GM18498 (cell line): Measurements from ENCODE around the gene PIAS2.
"Not testable (repeated sequence)": the region's sequence is repeated elsewhere in the genome, so short reads cannot be mapped to it uniquely, and the experiment has no call there.

Experiments used
- ATAC-seq: cut with Tn5 transposase; IDR thresholded peaks from one replicate; pipeline ENCODE4 v1.9.1; 2021; ENCODE audit warnings: mild to moderate bottlenecking, moderate library complexity; ENCODE audit not compliant: unreplicated experiment

PIAS2 gene, protein sequence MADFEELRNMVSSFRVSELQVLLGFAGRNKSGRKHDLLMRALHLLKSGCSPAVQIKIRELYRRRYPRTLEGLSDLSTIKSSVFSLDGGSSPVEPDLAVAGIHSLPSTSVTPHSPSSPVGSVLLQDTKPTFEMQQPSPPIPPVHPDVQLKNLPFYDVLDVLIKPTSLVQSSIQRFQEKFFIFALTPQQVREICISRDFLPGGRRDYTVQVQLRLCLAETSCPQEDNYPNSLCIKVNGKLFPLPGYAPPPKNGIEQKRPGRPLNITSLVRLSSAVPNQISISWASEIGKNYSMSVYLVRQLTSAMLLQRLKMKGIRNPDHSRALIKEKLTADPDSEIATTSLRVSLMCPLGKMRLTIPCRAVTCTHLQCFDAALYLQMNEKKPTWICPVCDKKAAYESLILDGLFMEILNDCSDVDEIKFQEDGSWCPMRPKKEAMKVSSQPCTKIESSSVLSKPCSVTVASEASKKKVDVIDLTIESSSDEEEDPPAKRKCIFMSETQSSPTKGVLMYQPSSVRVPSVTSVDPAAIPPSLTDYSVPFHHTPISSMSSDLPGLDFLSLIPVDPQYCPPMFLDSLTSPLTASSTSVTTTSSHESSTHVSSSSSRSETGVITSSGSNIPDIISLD

DNA sequence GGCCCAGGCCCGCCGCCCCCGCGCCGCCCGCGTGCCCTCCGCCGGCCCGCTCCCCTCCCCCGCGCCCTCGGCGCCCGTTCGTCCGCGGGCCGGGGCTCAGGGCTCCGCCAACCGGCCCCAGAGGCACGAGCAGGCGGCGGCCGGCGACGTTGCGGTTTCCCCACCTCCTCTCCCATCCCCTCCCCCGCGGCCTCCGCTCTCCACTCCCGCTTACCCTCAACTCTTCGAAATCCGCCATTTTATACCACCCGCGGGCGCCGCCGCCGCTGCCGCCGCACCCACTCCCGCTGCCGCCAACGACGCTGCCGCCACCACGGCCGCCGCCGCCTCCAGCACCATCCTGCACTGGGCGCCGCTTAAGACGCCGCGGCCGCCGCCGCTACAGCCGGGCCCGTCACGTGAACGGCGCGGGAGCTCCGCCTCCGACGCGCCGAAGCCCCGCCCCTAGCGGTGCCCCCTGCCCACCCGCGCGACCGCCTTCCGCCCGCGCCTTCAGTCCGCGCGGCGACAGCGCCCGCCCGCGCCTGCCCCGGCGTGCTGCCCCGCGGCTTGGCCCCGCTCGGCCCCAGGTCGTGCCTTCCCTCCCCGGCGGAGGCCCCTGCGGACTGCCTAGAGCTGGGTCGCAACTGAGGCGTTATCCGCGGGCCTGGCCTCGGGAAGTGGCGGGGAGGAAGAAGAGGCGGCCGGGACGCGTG lies at the start of gene PIAS2, which contains the start of gene KATNAL2:
TSS of gene PIAS2 (minus strand) at position 400 of the 695 bp plus-strand sequence. CDS start at position 238, 162 bp downstream.
TSS of gene KATNAL2 (plus strand) at position 495 of the 695 bp plus-strand sequence. CDS start 29,271 bp downstream, outside the sequence.
- ATAC-seq: peak; percentile 93

DNA sequence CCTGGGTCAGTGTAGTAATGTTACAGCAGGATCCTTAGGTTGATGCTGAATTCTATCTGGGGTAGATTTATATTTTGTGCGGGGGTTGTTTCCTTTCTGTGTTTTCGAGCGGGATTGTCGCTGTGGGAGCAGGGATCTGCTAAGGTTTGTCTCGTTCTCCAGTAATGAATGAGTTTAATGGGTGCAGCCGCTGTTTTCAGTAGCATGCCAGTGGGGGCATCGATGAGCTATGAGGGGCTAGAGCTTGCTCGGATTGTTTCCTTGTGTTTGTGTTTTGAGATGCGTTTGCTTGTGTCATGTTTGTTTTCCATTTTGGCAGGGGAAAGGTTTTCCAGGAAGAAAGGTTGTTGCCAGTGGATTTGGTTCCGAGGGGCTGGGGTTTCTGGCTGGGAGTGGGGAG lies 49.0 kb upstream of the PIAS2 start:
- not testable (repeated sequence) for ATAC-seq

DNA sequence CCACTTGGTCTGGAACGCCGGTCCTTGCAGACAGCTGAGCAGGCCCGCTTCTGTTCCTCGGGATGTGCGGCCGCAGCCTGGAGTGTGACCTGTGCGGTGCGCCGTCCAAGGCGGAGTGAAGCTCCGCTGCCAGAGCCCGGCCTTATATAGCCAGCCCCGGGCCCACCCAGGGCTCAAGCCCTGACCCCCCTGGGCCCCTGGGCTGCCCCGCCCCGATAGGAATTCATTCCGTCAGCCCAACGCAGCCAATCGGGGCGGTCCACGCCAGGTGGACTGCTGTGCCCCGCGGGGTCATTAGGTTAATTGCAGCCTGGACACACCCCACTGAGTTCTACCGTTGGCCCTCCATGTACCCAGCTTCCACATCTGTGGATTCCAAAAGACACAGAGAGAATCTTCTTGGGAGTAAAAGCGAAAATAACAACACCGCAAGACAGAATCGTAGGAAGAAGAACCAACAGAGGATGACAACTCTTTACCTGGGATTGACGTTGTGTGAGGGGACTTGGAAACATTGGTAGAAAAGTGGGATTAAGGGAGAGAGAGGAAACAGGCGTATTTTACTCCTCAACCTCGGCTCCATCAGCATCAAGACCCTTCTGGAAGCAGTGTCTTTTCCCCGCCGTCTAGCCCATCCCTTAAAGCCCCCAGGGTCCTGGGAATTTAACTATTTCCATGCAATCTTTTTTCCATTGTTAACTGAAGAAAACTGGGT lies 47.4 kb upstream of the PIAS2 start:
- ATAC-seq: not testable (repeated sequence)

DNA sequence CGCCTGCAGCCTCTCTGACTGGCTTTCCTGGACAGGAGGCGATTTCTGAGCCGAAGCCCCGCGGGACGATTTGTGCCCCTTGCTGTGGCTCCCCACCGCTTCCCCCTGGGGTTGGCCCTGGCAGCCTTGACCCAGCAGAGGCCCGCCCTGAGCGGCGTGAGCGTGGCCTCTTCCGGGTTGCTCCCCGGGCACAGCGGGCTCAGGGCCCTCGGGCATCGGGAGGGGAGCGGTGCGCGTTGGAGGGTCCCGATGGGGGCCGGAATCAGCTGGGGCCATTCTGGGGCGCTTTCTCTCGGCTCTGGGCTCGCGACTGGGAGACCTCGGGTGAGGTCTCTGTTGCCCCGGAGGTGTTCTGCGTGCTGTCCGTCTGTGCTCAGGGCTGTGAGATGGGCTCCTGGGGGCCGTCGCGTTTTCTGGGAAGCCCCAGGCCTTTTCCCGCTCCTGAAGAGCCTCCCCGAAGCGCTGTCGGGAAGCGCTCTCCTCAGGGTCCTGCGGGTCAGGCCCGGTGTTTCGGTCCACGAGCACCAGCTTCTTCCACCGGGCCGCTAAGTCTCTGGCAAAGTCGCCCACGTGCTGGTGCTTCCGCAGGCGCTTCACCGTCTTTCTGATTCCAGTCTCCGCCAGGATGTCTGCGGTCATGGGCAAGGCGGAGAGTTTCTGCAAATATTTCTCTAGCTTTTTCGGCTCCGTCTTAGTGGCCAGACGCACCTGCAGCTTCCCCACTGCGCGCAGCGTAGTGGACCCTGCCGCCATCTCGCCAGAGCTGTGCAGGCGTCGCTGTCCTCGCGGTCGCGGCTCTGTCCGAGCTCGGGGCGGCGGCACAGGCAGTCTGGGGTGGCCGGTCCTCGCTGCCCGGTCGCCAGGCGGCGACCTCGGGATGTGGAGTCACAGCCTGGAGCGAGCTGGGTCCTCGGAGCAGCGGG lies 46.6 kb upstream of the PIAS2 start:
- not testable (repeated sequence) for ATAC-seq

DNA sequence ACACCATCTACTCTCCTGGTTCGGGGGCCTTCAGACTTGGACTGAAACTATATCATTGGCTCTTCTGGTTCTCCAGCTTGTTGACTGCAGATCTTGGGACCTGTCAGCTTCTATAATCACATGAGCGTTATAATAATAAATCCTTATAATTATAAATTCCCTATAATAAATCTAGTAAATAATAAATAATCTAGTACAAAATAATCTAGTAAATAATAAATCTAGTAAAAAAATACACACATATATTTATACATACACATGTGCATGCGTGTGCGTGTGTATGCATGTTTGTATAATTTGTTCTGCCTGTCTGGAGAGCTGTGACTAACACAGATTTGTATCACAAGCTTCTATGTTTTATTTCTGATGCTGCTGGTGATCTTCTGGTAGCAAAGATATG lies 40.9 kb upstream of the PIAS2 start:
- no peak for ATAC-seq

DNA sequence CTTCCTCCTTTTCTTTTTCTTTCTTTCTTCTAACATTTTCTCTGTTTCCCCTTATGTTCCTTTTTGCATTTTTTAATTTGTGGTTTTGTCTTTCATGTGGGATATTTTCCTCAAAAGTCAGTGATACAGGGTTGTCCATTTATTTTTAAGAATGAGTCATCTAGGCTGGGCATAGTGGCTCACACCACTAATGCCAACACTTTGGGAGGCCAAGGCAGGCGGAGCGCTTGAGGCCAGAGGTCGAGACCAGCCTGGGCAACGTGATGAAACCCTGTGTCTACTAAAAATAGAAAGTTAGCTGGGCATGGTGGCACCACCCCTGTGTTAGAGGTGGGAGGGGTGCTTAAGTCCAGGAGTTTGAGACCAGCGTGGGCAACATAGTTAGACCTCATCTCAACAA lies 35.9 kb upstream of the PIAS2 start:
- ATAC-seq: no peak

DNA sequence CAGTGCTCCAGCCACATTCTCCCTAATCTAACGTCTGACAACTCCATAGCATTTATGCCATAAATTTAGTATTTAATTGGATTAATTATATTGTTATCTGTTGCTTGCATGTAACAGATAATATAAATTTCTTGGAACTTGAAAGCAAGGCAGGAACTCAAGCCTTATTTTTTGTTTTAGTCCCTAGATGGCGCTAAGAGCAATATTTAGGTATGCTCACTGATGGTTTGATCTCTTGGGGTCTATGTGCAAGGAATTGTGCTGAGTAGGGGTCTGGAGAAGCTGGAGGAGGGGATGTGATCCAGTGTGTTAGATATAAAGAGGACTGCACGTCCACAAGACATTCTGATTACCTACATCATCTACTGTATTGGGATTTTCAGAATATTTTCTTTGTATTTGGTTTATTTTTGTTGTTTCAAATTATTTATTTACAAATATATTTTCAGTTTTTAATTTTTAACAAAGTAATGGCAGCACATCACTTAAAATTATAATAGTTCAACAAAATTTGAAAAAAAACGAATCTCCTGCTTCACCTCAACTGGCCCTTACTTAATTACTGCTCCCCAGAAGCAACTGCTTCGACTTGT lies 32.9 kb upstream of the PIAS2 start:
- ATAC-seq: no peak

DNA sequence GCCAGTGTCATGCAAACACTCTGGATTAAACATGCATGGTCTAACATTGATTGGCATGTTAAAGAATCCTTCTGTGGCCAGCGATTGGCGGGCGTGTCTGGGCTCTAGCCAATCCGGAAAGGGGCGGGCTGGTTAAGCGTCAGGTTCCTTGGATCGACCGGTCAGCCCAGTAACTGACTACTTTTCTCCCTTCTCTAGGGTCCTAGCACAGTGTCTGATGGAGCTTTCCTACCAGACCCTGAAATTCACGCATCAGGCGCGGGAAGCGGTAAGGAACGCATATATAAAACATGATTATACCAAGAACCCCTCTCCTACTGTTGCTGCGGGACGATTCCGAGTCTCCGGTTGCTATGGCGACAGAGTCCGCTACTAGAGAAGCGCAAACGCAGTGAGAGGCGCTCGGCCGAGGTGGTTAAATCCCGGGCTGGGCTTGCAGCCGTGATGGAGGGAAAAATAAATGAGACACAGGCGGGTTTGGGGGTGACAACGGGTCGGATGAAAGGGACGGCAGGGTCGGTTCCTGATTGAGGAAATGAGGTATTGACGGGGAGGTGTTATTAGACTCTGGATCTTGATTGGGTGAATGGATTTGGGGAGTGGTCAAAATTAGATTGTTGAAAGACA lies 29.5 kb upstream of the PIAS2 start:
- ATAC-seq: peak; percentile 98

DNA sequence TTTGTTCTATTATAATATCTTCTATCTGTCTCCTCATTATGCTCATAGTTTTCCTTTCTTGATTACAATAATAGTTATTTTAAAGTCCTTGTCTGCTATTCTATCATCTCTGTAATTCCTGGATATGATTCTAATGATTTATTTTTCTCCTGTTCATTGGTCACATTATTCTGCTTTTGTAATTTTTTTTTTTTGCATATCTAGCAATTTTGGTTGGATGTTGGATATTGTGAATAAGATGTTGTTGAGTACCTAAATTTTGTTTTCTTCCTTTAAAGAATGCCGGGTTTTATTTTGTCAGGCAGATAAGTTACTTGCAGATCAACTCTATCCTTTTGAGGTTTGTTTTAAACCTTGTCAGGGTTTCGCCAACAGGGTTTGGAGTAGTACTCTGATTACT lies 25.3 kb upstream of the PIAS2 start:
- no peak for ATAC-seq

DNA sequence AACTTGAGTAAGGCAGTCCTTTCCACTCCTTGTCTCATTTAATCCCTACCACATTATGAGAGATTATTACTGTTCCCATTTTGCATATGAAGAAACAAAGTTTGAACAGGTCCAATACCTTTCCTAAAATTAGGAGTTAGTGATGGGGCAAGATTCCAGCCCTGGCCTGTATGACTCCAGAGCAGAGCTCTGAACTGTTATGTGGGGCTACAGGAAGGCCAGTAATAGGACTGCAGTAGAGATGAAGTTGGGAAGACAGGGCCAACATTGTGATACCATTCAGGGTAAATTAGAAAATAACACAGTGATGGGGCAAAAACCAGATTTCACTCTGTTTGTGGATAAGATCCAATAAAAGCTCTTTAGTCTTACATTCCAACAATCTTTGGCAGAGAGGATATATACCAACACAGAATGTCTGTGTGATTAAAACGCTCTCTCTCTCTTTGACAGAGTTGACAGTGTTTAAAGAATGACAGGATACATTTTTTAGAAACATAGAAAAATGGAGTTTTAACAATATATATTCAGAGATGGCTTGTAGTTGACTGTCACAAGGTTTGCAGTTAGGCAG lies 22.8 kb upstream of the PIAS2 start:
- no peak for ATAC-seq

DNA sequence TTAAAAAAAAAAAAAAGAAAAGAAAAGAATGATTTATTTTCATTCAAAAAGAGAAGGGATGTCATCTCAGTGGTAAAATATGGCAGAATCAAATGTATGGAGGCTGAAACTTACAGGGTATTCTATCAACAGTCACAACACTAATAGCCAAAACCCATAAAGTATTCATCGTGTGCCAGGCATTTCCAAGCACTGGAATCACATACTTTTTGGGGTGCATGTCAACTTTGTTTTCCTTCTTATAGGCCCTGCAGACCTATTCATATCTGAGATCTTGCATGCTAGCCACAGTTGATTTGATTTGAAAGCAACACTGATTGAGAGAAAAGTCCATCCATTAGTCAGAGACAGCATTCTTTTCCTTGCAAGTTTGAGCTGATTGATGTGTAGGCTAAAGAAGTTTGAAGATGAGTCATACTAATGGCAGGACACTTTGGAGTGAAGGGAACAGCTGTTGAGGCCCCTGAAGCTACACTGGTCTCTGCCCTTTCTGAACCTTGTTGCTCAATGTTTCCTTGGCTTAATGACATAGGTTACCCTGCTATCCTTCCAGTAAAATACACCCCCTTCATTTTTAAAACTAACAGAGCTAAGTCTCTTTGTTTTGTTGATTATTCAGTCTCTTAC lies 22.1 kb upstream of the PIAS2 start:
- no peak for ATAC-seq

DNA sequence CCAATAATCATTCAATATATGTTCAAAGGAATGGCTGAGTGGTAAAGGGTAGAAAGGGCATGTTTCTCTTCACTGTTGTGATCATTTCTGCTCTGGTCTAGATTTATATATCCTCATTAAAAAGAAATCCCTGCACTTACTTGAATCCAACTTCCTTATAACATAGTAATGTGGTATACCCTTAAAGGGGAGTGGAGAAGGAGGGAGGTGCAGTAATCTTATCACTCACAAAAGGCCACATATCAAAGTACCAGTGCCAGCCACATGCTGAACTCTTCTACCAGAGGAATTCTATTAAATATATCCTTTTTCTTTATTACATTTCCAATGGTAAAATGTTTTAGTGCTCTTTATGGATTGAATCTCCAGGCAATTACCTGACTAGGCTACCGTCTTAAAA lies 3.3 kb upstream of the PIAS2 start:
- ATAC-seq: no peak

DNA sequence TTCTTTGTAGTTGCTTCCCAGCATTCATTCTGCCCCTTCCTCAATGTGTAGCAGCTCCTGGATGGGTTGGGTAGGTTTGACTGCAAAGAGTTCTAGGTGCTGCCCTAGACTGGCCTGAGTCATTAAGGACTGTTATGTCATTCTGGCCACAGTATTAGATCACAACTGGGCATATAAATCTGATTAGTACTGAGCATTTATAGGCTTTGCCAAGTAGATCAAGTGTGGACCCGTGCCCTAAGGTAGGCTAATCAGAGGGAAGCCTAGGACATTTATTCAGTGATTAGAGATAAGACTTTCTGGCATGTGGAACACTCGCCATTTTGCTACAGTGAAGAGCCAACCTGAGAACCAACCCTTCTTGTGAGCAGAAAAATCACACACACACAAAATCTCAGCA lies 2.8 kb upstream of the PIAS2 start:
- no peak for ATAC-seq

DNA sequence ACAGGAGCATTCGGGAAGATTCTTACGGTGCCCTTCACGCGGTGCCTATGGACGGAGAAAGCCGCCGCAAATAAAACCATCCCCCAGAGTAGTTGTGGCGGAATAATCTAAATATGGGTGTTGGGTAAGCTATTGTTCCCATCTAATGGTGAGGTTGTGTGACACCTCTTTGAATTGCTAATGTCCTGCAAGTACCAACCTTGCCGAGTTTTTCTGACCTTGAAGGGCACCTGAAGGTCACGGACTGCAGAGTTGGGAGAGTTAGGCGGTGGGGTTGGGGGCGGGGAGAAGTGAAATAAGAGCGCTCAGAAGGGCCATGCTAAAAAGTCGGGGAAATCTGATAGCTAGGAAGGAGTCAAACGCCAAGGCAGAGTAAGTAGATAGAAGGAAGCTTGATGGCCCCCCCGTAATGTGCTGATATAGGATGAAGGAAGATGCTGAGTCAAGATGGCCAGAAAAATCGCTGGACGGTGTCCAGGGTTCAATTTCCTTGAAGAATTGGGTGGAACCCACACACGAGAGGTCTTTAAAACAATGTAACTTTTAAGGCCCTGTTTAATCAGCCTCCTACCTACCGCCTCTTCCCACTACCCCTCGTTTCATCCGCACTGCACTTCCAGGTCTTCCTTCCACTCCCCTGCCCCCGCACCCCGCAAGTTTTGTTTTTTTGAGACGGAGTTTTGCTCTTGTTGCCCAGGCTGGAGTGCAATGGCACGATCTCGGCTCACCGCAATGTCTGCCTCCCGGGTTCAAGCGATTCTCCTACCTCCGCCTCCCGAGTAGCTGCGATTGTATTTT lies 695 bp upstream of the PIAS2 start:
- peak; percentile 17 for ATAC-seq

DNA sequence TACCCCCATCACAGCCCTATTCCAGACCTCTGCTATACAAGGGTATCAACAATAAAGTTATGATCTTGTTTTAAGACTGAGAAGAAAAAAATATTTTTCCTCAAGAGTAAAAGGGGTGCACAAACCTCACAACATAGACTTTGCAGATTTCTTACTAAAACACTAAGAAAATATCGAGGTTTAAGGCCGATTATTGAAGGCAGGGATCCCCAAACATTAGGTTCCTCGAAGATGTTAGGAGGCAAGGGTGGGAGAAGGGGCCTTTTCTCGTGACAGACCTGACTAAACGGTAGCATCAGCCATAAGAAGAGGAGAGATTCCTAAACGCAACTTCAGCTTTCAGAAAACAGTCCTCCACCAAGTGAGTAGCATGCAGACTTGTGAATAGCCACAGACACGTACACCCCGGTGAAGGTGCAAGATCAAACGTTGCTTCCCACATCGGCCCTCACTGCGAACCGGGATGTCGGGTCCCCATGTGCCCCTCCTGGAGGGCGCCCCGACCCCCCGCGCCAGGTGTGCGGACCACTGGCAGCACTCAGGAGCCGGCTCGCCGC lies 678 bp downstream of the PIAS2 start:
- no peak for ATAC-seq

DNA sequence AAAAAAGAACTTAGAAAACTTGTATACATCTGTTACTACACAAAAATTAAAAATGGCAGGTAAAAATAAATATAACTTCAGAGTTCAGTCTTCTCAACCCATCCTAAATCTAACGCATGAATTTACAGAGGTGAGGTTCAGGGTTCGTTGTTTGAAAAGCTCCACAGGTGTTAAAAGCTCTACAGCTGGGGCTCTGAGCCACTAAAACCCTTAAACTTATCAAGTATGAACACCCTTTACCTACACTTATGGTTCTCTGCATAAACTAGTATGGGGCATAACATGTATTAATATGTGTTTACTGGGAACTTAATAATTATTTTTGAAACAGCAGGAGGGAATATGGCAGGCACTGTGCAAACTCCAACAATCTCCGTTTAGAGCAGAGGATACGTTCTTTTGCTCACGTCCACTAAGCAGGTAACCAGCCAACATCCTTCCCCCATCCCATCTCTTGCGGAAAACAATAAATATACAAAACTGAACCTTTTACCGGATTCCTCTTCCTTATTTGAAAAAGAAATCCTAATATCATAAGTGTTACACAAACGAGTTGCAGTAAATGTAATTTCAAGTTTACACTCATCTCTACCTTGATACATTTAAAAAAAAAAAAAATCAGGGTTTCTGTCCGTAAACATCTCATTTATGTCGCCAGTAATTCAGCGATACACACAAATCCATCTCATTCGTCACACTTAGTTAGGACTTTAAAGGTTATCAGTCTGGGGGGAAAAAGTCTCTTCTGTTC lies 1.3 kb downstream of the PIAS2 start:
- no peak for ATAC-seq

DNA sequence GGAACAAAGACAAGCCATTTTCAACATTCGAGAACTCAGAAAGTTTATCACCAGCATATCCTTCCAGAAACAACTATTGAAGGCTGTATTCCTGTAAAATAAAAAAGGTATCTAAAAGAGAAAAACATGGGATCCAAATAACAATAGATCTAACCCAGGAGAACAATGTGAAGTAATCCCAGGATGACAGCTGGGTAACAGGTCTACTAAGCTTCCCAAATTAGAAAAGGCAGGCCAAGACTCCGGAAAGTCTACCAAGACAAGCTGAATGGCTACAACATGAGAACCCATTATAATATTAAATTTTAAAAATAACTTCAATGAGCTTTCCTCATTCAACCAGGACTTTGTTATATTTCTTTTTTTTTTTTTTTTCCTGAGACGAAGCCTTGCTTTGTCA lies 6.5 kb downstream of the PIAS2 start:
- ATAC-seq: no peak
